ENCODE data around the gene STAT4. TPM values are rescaled to one million over a fixed set of nuclear protein-coding genes. Genes with fewer than 3 reads are reported as not detected.

STAT4 gene
- total RNA-seq, 1 donor from 2014 or later = 0.76 TPM

DNA sequence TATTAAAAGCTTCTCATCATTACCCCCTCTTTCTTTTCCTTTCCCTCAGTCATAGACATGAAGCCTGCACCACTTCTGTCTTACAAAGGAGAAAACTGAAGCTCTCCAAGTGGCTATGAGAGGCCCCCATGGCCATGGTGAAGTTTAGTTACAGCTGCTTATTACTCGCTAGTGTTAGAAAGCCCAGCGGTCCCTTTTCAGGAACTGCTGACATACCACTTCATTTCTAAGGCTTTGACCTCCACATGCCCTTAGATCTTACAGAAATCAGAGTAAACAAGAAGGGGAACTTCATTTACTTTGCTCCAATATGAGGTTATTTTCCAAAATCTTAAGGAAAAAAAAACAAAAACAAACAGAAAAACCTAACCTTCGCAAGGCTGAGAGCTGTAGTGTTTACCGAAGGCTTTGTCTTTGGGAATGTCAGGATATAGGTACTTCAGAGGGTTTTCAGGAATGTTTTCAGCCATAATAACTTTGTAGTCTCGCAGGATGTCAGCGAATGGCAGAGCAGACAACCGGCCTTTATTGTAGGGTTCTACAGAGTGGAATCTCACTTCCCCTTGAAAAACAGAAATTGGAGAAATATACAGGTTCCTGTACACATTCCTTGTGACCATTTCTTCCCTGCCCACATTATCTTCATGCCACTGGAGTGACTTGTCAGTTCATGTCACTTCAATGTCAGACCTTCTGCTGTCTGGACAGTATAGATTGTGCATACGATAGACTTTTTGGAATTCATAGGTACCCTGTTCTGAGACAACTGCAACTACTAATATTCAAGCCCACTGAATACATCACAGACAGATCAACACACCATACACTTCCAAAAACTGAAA lies 118.0 kb downstream of the STAT4 start:
- ATAC-seq = peak; percentile 39
- intact Hi-C loops (cut with DNase I) = no loop called here
- DNase-seq (ENCODE audit: missing footprints) = no peak

DNA sequence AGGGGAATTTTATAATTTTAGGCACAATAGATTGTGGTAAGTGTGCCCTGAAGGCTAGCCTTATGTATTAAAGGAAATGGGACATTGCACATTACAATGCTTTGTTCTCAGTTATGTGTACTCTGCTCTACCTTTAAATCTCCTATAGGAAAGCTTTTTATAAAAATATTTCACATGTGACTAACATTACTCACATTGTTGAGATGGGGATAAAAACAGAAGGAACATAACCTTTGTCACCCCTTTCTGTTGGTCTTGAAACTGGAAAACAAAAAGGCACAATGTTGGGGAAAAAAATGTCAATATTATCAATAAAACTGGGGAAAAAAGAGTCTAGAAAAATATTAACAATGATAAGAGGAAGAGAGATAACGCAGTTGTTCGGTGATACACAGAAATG lies 119.5 kb downstream of the STAT4 start:
- ATAC-seq (no peak), DNase-seq (ENCODE audit: missing footprints) (no peak)
- intact Hi-C loops (cut with DNase I) = loop anchor here (2.0 kb wide), 2 partner anchors 180 to 250 kb away; no protein-coding TSS in a partner anchor

DNA sequence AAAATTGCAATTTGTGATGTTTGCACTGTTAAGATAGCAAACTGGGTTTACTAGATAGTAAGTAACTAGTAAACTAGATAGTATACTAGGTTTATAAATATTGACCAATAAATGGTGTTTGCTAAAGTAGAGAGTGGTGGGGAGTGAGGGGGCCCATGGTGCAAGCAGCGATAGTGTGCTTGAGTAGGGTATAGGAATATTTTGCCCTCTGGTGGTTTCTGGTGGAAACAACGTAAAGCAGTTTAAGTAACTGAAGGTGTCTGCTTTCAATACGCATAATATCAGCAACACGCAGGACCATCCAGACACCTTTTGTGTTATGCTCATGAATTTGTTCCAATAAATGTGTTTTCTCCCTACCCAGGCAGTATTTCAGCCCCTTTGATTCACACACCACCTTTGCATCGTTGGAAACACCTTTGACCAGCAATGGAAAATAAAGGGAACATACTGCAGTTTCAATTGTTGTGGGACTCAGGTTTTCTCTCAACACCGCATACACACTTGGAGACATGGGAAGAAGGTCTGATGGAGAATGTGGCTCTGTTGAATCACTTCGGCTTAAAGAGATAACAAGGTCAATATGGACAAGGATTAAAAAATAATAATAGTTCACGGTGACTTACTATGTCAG lies 120.2 kb downstream of the STAT4 start:
- no peak for DNase-seq (ENCODE audit: missing footprints)
- ATAC-seq = no peak
- intact Hi-C loops (cut with DNase I) = loop anchor here (2.0 kb wide), 2 partner anchors 180 to 250 kb away; no protein-coding TSS in a partner anchor

DNA sequence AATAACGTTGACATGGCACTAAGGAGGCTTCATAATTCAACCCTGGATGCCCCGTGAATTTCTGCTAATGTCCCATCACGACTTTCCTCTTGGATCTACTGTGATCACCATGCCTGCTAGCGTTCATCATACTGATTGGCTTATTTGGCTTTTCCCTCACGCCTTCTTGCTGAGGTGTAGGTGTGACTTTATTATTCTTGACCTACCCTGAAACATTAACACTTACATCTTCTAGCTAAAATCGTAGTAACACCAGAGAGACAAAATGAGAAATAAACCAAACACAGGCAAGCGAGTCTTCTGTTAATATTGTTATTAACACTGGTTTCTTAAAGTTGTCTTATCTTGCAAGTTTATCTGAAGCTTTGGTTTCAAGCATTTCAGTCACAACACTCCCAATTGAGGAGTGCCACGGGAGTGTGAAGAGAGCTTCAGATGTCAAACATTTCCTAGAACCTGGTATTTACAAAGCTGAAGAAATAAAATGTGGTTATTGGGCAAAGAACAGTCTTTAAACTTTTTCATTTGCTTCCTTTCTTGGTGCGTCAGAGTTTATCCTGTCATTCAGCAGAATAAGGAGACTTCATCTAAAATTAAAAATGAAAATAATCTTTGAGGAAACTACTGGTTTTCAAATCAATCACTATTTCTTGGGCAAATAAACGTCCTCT lies 121.4 kb downstream of the STAT4 start:
- ATAC-seq (no peak), DNase-seq (ENCODE audit: missing footprints) (no peak)
- intact Hi-C loops (cut with DNase I) = no loop called here

- peak; percentile 20 for ATAC-seq
- intact Hi-C loops (cut with DNase I) = no loop called here
- DNase-seq (ENCODE audit: missing footprints) = no peak
Observed at GRCh38 chr2:191026377-191026776, 124.4 kb downstream of the STAT4 start.

DNA sequence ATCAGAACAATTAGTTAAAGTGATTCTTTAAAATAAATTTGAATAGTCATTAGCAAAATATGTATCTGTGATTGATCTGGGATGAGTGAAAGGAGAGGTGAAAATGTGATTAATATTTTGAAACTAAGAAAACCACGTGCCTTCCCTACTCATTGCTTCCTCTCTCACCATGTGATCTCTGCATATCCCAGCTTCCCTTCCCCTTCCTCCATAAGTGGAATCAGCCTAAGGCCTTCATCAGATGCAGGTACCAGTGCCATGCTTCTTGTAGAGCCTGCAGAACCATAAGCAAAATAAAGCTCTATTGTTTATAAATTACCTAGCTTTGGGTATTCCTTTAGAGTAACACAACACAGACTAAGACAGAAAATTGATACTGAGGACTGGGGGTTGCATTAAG lies 125.7 kb downstream of the STAT4 start:
- intact Hi-C loops (cut with DNase I) = no loop called here
- ATAC-seq = no peak

DNA sequence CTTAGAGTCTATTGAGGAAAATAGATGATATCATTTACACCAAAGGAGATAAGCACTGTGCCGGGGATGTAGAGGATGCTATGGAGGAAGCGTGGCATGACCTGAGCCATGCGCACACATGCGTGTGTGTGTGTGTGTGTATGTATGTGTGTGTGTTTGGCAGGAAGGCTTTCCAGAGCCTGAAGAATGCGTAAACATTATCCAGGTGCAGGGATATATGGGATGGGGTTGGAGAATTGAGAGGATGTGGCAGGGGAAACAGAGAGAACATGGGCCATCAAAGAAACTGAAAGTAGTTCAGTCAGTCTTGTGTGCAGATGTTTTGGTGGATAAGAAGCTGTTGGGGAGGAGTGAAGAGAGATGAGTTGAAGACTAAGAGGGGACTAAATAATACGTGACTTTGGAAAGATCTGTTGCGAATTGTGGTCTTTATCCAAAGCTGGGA lies 127.5 kb downstream of the STAT4 start:
- DNase-seq (ENCODE audit: missing footprints) = no peak
- ATAC-seq = no peak
- intact Hi-C loops (cut with DNase I) = no loop called here

More for the DNA sequence above, 125.7 kb downstream of the STAT4 start:
- no peak for DNase-seq (ENCODE audit: missing footprints)

GRCh38 chr2:191020742-191021381 lies 129.9 kb downstream of the STAT4 start:
- ATAC-seq (peak; percentile 27), DNase-seq (ENCODE audit: missing footprints) (peak; percentile 57)
- intact Hi-C loops (cut with DNase I) = loop anchor here (2.0 kb wide), 1 partner anchor 140 kb away; the partner anchor contains the start of gene GLS

DNA sequence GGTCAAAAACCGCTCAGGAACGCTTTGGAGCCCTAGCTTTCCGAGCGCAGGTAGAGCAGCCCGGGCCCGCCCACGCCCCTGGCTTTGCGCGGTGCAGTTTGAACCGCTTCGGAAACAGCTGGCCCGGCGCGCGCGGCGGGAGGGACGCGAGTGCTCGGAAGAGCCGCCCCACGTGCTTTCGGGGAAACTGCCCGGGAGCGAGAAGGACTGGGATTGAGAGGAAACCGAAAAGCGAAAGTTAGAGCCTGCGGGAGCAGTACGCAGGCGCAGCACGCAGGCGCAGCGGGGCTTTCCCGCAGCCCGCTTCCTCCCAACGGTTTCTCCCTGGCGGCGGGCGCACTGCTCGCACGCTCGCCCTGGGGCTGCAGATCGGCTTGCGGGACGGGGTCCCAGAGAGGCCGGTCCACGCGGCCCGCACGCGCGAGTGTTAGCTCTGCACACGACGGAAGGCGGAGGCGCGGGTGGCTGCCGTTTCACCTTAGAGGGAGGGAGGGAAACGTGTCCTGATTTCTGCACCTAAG lies 130.5 kb downstream of the STAT4 start:
- DNase-seq (ENCODE audit: missing footprints) = peak; percentile 96
- peak; percentile 99 for ATAC-seq
- intact Hi-C loops (cut with DNase I) = loop anchor here (2.0 kb wide), 1 partner anchor 139 kb away; the partner anchor contains the start of gene GLS

- no peak for ATAC-seq
- no peak for DNase-seq (ENCODE audit: missing footprints)
- intact Hi-C loops (cut with DNase I) = loop anchor here (10.0 kb wide), 1 partner anchor 655 kb away; the partner anchor contains the start of gene NABP1
Observed at GRCh38 chr2:191019376-191019775, 131.4 kb downstream of the STAT4 start.

DNA sequence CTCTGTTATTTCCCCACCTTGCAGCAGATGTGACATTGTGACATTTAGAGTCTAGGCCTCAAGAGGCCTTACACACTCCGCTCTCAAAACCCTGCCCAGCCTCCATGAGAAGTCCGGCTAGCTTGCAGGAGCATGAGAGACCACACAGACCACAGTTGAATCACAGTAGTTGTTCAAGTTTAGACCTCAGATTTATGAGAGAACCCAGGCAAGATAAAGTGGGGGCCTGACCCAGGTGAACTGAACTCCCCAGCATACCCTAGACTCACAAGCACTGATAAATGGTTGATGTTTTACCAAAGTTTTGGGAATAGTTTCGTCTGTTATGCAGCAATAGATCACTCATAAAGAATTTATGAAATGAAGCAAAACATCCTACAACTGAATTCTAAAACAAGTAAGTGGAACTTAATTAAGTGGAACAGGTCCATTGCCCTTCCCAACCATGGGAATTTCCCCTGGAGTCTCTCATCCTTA lies 132.1 kb downstream of the STAT4 start:
- DNase-seq (ENCODE audit: missing footprints) (no peak), ATAC-seq (no peak)
- intact Hi-C loops (cut with DNase I) = loop anchor here (10.0 kb wide), 1 partner anchor 656 kb away; the partner anchor contains the start of gene NABP1

GRCh38 chr2:191018048-191018447 lies 132.7 kb downstream of the STAT4 start:
- ATAC-seq (no peak), DNase-seq (ENCODE audit: missing footprints) (no peak)
- intact Hi-C loops (cut with DNase I) = loop anchor here (10.0 kb wide), 1 partner anchor 657 kb away; the partner anchor contains the start of gene NABP1

- intact Hi-C loops (cut with DNase I) = loop anchor here (2.0 to 10.0 kb wide), 3 partner anchors 35 to 659 kb away; partner anchors contain the start of gene NABP1
- ATAC-seq (no peak), DNase-seq (ENCODE audit: missing footprints) (no peak)
Observed at GRCh38 chr2:191015831-191016230, 135.0 kb downstream of the STAT4 start.

GRCh38 chr2:191015239-191015638 lies 135.6 kb downstream of the STAT4 start:
- ATAC-seq = no peak
- no peak for DNase-seq (ENCODE audit: missing footprints)
- intact Hi-C loops (cut with DNase I) = loop anchor here (2.0 to 10.0 kb wide), 3 partner anchors 34 to 660 kb away; partner anchors contain the start of gene NABP1

- no peak for ATAC-seq
- intact Hi-C loops (cut with DNase I) = loop anchor here (2.0 to 10.0 kb wide), 4 partner anchors 34 to 660 kb away; partner anchors contain the start of gene NABP1
- DNase-seq (ENCODE audit: missing footprints) = no peak
Observed at GRCh38 chr2:191014653-191015020, 136.2 kb downstream of the STAT4 start.

GRCh38 chr2:191013932-191014652 lies 136.7 kb downstream of the STAT4 start, which contains the start of gene STAT1:
STAT1 (minus strand) TSS chr2:191014171; CDS start chr2:191010003, 4,168 bp downstream.
- intact Hi-C loops (cut with DNase I) = loop anchor here (2.0 to 10.0 kb wide), 4 partner anchors 33 to 661 kb away; partner anchors contain the start of gene NABP1
- DNase-seq (ENCODE audit: missing footprints) = peak; percentile 97
- peak; percentile 97 for ATAC-seq

DNA sequence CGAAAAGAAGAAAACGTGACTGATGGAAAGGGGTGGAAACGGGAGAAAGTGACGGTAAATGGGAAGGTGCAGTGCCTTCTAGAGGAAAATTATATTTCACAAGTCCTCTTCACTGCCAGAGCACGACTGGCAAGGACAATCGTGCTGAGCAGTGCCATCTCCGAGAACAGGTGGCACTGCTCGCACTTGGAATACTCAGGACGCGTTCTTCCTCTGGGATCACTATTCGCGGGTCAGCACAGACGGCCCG lies 137.2 kb downstream of the STAT4 start:
- no peak for DNase-seq (ENCODE audit: missing footprints)
- ATAC-seq = no peak
- intact Hi-C loops (cut with DNase I) = loop anchor here (5.0 to 10.0 kb wide), 2 partner anchors 161 to 661 kb away; partner anchors contain the start of gene NABP1
